ENCODE measurements around the gene TMEM123. TPM values are rescaled to one million over a fixed set of nuclear protein-coding genes. Genes with fewer than 3 reads are reported as not detected.

TMEM123 gene
- total and polyA plus RNA-seq, 2 of the 13 experiments (the other 11 are each of a cell fraction or from before 2014, with no cell fraction given): 365 to 2,761 TPM

DNA sequence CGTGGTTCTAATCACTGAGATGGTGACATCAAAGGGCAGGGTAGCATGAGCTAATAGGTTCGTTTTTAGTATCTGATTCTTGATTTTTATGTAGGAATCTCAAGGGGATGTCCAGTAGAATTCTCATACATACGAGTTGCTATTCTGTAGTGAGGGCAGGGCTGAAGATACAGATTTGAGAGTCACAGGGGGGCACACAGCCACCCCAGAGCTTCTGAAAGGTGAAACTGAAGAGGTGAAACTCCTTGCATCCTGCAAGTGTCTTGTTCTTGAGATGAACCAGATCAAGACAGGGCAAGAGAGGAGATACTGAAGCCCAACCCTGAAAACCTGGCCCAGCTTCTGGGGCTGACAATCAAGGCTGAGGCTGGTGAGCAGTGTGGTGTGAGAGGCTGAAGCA, 35.6 kb upstream of the TMEM123 start:
- ATAC-seq (no peak), FAIRE-seq (no peak), DNase-seq (ENCODE audit: low spot score) (no peak)
- no peak overlapping the region for H2AFZ ChIP-seq (ENCODE audit: low read length)
- H4K20me1 ChIP-seq (ENCODE audit: insufficient read depth, low read length): no peaks in the 10 kb centered on the region
- in situ Hi-C loops (cut with HindIII; ENCODE audit: extremely low pct_ligation_motif_present, low pct_unique_long_range_greater_than_20kb) (no loop called here), intact Hi-C loops (cut with micrococcal nuclease; ENCODE audit: unreplicated experiment) (no loop called here)
- no peak overlapping the region for H3K9ac ChIP-seq (ENCODE audit: insufficient read depth, low read depth, low read length)
- no peak overlapping the region for H3K4me2 ChIP-seq (ENCODE audit: low read depth, low read length)
- peaks cover 96% of the 10 kb centered on the region for H3K4me1 ChIP-seq (ENCODE audit: insufficient read depth, low read length)
- no peaks in the 10 kb centered on the region for H3K36me3 ChIP-seq (replicated peaks in 1 of 2; ENCODE audit: control insufficient read depth in 1 of 2, insufficient read depth in 2 of 2, low read length in 2 of 2)
- TF ChIP-seq TBL1XR1 (IDR thresholded peaks at IDR 0.05; ENCODE audit: borderline replicate concordance, low read length, partially characterized antibody): no peak
- 0 out of 2 replicates have a peak, but pooled peaks have one; percentile 2 for TF ChIP-seq ZNF451 (CRISPR knock-in tag; IDR thresholded peaks at IDR 0.05)
- ChIA-PET CTCF (ENCODE audit: low intra/inter-chr PET ratio, low total read pairs) (no interaction called here), POLR2A (interaction anchor here (1.1 kb wide), 1 partner anchor 36 kb away, joined by 3 read pairs; no protein-coding TSS in a partner anchor)
- no peaks in the 10 kb centered on the region for H3K79me2 ChIP-seq (ENCODE audit: insufficient read depth, low read length)
- 83% methylated on average over 3 of the region's 3 CpGs for WGBS (ENCODE audit: low lambda C conversion rate)
- H3K27me3 ChIP-seq (ENCODE audit: control insufficient read depth in 1 of 2, insufficient read depth in 2 of 2, low read length in 2 of 2): no peaks in the 10 kb centered on the region
- H3K27ac ChIP-seq (ENCODE audit: extremely low read length, insufficient read depth, low read length): no peak overlapping the region
- BruUV-seq (replicated peaks): no TSS peak
- H3K4me3 ChIP-seq (replicated peaks in 1 of 3; ENCODE audit: insufficient read depth in 1 of 3, low read depth in 2 of 3, low read length in 3 of 3): no peak overlapping the region
- no peaks in the 10 kb centered on the region for H3K9me3 ChIP-seq (ENCODE audit: low read length)

DNA sequence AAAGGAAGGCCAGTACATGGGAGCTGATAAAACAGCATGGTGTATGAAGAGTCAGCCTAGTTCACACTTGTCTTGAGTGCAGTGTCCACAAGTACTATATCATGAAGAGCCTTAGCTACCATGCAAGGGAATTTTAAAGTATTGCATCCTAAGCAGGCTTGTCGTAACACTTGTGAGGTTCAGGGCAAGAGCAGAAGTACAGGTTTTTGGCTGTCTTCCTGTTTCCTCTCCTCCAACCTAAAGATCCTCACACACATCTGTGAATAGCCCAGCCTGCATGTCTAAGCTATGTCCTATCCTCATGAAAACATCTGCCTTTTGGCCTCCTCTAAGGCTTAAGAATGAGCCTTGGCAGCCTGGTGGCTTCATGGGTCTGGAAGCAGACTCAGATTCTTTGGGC, 34.6 kb upstream of the TMEM123 start:
- DNase-seq (ENCODE audit: low spot score): no peak
- peak overlapping the region; percentile 13 for H3K27ac ChIP-seq (ENCODE audit: extremely low read length, insufficient read depth, low read length)
- ChIA-PET POLR2A (no interaction called here), CTCF (ENCODE audit: low intra/inter-chr PET ratio, low total read pairs) (no interaction called here)
- intact Hi-C loops (cut with micrococcal nuclease; ENCODE audit: unreplicated experiment): no loop called here
- FAIRE-seq: no peak
- 50% methylated on average over 1 of the region's 1 CpG for WGBS (ENCODE audit: low lambda C conversion rate)
- no peak overlapping the region for H3K4me3 ChIP-seq (replicated peaks in 1 of 3; ENCODE audit: insufficient read depth in 1 of 3, low read depth in 2 of 3, low read length in 3 of 3)
- TF ChIP-seq GLI4 (CRISPR knock-in tag; IDR thresholded peaks at IDR 0.05; ENCODE audit: borderline replicate concordance) (0 out of 2 replicates have a peak, but pooled peaks have one; percentile 36), ELF3 (CRISPR knock-in tag; IDR thresholded peaks at IDR 0.05) (no peak), NONO (IDR thresholded peaks at IDR 0.05) (no peak), NONO (CRISPR knock-in tag; conservative IDR thresholded peaks at IDR 0.05) (no peak), MED13 (CRISPR knock-in tag; IDR thresholded peaks at IDR 0.05) (no peak), PHF20 (CRISPR knock-in tag; IDR thresholded peaks at IDR 0.05) (no peak)
- ATAC-seq: no peak
- no peak overlapping the region for H3K9ac ChIP-seq (ENCODE audit: insufficient read depth, low read depth, low read length)
- BruUV-seq (replicated peaks): no TSS peak
- peaks cover 93% of the 10 kb centered on the region for H3K4me1 ChIP-seq (ENCODE audit: insufficient read depth, low read length)
- no peaks in the 10 kb centered on the region for H3K36me3 ChIP-seq (replicated peaks in 1 of 2; ENCODE audit: control insufficient read depth in 1 of 2, insufficient read depth in 2 of 2, low read length in 2 of 2)
- H4K20me1 ChIP-seq (ENCODE audit: insufficient read depth, low read length): no peaks in the 10 kb centered on the region
- H3K79me2 ChIP-seq (ENCODE audit: insufficient read depth, low read length): no peaks in the 10 kb centered on the region
- H3K27me3 ChIP-seq (ENCODE audit: control insufficient read depth in 1 of 2, insufficient read depth in 2 of 2, low read length in 2 of 2): no peaks in the 10 kb centered on the region
- no peaks in the 10 kb centered on the region for H3K9me3 ChIP-seq (ENCODE audit: low read length)
- in situ Hi-C loops (cut with HindIII; ENCODE audit: extremely low pct_ligation_motif_present, low pct_unique_long_range_greater_than_20kb): no loop called here
- H2AFZ ChIP-seq (ENCODE audit: low read length): peak overlapping the region; percentile 72
- H3K4me2 ChIP-seq (ENCODE audit: low read depth, low read length): peak overlapping the region; percentile 30; the same call in 1 of the 2 replicates

All from HepG2 (cell line).